GM10266 (cell line): ENCODE results near the gene LRRC15.

Experiments used
- DNase-seq: peaks from one replicate; pipeline ENCODE4 v3.0.0; 2012; ENCODE audit errors: extremely low spot score
- TF ChIP-seq, protein P1 (sequence below): IDR thresholded peaks from 2 replicates; pipeline ENCODE4 v1.5.1; 2012; ENCODE audit warnings: mild to moderate bottlenecking, low read depth; ENCODE audit not compliant: control insufficient read depth, insufficient read depth; ENCODE audit errors: missing control alignments

Gene LRRC15

DNA sequence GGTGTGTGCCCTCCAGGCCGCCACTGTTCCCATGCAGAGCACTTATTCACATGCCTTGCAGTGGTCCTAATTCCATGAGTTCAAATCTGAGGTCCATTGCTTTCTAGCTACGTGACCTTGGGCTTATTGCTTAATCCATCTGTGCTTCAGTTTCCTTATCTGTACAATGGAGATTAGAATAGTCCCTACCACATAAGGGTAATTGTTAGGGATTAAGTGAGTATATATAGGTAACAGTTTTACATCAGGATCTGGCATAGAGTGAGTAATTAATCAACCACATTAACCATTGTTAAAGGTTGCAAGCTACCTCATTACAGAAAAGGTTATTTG lies 26.0 kb downstream of the LRRC15 start:
- TF ChIP-seq, protein P1, sequence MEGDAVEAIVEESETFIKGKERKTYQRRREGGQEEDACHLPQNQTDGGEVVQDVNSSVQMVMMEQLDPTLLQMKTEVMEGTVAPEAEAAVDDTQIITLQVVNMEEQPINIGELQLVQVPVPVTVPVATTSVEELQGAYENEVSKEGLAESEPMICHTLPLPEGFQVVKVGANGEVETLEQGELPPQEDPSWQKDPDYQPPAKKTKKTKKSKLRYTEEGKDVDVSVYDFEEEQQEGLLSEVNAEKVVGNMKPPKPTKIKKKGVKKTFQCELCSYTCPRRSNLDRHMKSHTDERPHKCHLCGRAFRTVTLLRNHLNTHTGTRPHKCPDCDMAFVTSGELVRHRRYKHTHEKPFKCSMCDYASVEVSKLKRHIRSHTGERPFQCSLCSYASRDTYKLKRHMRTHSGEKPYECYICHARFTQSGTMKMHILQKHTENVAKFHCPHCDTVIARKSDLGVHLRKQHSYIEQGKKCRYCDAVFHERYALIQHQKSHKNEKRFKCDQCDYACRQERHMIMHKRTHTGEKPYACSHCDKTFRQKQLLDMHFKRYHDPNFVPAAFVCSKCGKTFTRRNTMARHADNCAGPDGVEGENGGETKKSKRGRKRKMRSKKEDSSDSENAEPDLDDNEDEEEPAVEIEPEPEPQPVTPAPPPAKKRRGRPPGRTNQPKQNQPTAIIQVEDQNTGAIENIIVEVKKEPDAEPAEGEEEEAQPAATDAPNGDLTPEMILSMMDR: no peak
- DNase-seq: no peak

DNA sequence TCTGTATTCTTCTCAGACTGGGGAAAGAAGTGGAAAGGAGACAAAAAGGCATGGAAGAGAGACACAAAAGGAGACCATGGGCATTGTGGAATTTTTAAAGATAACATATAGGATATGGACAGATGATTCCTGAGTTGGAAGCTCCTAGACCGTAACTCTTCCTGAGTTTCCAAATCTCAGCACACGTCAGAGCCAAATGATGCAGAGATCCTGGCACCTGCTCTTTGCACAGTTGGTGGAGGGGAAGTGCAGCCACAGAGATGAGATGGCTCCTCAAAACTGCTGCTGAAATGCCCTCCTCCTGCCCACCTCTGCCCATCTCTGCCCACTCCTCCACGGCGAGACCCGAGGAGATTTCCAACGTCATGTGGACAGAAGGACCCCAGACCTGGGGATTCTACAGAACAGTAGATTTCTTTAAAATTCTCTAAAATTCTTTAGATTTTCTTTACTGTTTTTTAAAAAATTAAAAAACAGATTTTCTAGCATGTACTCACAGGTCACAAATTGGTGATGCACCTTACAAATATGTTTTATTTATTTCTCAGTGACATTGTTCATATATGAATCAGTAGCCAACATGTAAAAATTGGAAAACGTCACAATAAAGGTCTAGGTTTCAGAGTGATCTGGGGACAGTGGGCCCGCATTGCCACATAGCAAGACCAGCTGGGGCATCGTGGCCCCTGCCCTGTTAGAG lies 26.5 kb downstream of the LRRC15 start:
- no peak for DNase-seq
- TF ChIP-seq, protein P1: no peak

DNA sequence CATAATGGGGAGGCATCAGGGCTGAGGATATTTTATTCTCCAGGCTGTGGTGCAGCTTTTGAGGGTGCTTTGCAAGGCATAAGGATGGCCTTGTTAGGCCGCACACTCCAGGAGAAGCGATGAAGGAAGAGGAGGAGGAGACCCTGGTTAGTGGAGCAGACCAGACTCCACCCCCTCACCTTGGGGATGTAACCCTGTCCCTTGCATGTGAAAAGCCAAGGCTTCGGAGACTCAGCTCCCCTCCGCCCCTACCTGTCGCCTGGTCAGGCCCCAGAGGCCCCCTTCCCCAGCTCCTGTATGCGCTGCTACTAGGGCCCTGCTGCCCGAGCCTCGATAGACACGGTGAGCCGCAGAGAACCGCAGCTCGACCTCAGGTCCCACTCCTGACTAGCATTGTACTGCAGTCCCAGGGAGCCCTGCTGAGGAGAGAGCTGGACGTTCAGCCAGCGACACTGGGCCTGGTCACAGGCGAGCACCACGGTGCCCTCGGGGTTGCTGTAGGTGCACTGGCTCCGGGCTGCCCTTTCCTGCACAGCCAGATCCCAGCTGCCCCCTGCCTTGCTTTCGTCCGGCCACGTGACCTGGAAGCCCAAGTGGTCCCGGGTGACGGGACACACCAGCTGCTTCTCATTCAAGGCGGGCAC lies 28.7 kb downstream of the LRRC15 start:
- no peak for DNase-seq
- TF ChIP-seq, protein P1: no peak

DNA sequence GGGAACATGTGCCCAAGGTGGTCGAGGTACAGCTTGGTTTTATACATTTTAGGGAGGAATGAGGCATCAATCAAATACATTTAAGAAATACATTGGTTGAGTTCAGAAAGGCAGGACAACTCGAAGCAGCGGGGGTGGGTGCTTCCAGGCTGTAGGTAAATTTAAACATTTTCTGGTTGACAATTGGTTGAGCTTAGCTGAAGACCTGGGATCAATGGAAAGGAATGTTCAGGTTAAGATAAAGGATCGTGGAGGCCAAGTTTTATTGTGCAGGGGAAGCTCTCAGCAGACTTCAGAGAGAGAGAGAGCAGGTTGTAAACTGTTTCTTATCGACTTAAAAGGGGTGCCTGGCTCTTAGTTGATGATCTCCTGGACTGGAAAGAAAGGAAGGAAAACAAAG lies 29.7 kb downstream of the LRRC15 start:
- no peak for DNase-seq
- TF ChIP-seq, protein P1: no peak

DNA sequence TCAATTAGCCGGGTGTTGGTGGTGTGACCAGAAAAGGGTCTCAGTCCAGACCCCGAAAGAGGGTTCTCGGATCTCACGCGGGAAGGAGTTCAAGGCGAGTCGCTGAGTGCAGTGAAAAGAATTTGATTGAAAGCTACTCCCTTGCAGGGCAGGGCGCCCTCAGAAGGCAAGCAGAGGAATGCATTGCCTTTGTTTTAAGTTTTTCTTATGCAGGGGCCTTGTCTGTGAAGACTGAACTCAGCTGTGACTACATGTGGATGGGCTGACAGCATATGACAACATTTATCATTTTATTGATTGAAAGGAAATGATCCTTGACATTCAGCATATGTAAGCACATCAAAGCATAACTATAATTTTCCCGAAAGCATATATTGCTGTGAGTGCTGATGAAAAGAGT lies 30.2 kb downstream of the LRRC15 start:
- DNase-seq: no peak
- TF ChIP-seq, protein P1: peak; percentile 16

DNA sequence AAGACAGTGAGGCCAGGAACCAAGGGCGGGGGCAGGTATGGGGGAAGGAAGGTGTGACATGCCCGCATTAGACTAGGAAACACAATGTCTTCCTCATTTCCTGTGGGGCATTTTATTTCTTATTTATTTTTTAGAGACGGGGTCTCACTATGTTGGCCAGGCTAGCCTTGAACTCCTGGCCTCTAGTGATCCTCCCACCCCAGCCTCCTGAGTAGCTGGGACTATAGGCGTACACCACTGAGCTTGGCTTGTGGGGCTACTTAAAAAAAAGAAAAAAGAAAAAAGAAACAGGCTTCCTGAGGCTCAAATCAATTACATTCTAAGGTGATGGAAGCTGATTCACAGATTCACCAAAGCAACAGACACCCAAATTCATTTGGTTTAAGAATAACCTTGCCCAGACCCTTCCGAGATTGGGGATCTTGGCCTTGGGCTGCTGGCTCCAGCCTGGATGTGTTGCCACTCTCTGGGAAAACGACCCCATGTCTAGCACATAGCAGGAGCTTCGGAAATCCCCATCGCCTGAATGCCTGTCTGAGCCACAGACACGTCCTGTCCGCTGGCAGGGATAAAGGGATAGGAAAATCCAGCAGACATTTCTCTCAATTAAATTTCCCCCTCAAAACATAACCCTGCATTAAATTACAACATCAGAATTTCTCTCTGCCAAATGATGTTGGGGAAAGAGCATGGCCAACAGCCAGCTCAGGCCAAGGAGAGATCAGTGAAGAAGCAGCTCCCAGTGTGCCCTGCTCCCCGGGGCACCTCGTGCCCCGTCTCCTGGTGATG lies 31.4 kb downstream of the LRRC15 start:
- TF ChIP-seq, protein P1: no peak
- DNase-seq: no peak
